ENCODE data around the gene PCDH20. TPM values are rescaled to one million over a fixed set of nuclear protein-coding genes. Genes with fewer than 3 reads are reported as not detected.

Gene PCDH20
- total and polyA plus RNA-seq, 2 of the 13 experiments (the other 11 are each of a cell fraction or from before 2014, with no cell fraction given), result 0.02 TPM; not detected in 1

DNA sequence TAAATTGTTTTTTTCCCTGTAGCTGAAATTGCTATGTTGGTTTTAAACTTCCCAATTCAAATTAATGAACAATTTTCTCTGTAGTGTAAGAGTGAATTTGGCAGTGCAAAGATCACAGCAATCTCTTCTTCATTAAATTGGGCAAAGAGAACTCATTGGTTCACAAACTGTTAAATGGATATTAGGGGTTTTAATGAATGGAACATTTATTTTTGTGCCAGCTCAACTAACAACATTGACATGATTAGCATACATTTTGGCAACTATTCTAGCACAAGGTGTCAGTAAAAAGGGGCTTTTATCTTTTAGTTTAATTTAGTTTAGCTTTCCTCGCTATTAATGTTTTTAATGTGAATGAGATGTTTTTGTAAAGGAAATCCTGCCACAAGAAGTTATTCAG, 7.1 kb downstream of the PCDH20 start:
- no peak for FAIRE-seq
- WGBS (ENCODE audit: low lambda C conversion rate), result 0% methylated on average over 1 of the region's 1 CpG
- no peak for ATAC-seq
- Histone ChIP-seq H3K4me1 (ENCODE audit: insufficient read depth, low read length) (no peaks in the 10 kb centered on the region), H3K4me3 (replicated peaks in 1 of 3; ENCODE audit: insufficient read depth in 1 of 3, low read depth in 2 of 3, low read length in 3 of 3) (no peak overlapping the region), H3K4me2 (ENCODE audit: low read depth, low read length) (no peak overlapping the region), H2AFZ (ENCODE audit: low read length) (no peak overlapping the region), H3K9me3 (ENCODE audit: low read length) (no peaks in the 10 kb centered on the region), H3K79me2 (ENCODE audit: insufficient read depth, low read length) (no peaks in the 10 kb centered on the region), H3K36me3 (replicated peaks in 1 of 2; ENCODE audit: control insufficient read depth in 1 of 2, insufficient read depth in 2 of 2, low read length in 2 of 2) (no peaks in the 10 kb centered on the region), H3K27me3 (ENCODE audit: control insufficient read depth in 1 of 2, insufficient read depth in 2 of 2, low read length in 2 of 2) (peaks cover 0 to 13% of the 10 kb centered on the region in 2 experiments; a peak in 3 of 5 replicates), H4K20me1 (ENCODE audit: insufficient read depth, low read length) (no peaks in the 10 kb centered on the region), H3K9ac (ENCODE audit: insufficient read depth, low read depth, low read length) (no peak overlapping the region), H3K27ac (ENCODE audit: extremely low read length, insufficient read depth, low read length) (no peak overlapping the region)
- ChIA-PET POLR2A (no interaction called here), CTCF (ENCODE audit: low intra/inter-chr PET ratio, low total read pairs) (no interaction called here)
- in situ Hi-C loops (cut with HindIII; ENCODE audit: extremely low pct_ligation_motif_present, low pct_unique_long_range_greater_than_20kb) (loop anchor here (25.0 kb wide), 1 partner anchor 771 kb away; no protein-coding TSS in a partner anchor), intact Hi-C loops (cut with micrococcal nuclease; ENCODE audit: unreplicated experiment) (no loop called here)
- DNase-seq (ENCODE audit: low spot score), result no peak
- TF ChIP-seq ZNF224 (CRISPR knock-in tag; IDR thresholded peaks at IDR 0.05) (no peak), CCAR2 (optimal IDR thresholded peaks at IDR 0.05; ENCODE audit: low read depth, low read length) (no peak), RNF2 (conservative IDR thresholded peaks at IDR 0.05; ENCODE audit: low read depth) (no peak), ZSCAN31 (CRISPR knock-in tag; IDR thresholded peaks at IDR 0.05; ENCODE audit: low read depth) (no peak), BRD4 (CRISPR knock-in tag; IDR thresholded peaks at IDR 0.05) (no peak), PRMT3 (CRISPR knock-in tag; IDR thresholded peaks at IDR 0.05; ENCODE audit: borderline replicate concordance, low read depth) (no peak), SP140L (CRISPR knock-in tag; IDR thresholded peaks at IDR 0.05; ENCODE audit: borderline replicate concordance) (no peak), ZNF615 (CRISPR knock-in tag; IDR thresholded peaks at IDR 0.05; ENCODE audit: borderline replicate concordance) (no peak), ATRX (CRISPR knock-in tag; IDR thresholded peaks at IDR 0.05; ENCODE audit: borderline replicate concordance) (no peak), EHMT2 (IDR thresholded peaks at IDR 0.05; ENCODE audit: borderline replicate concordance, low read depth, low read length) (no peak), ZSCAN9 (CRISPR knock-in tag; IDR thresholded peaks at IDR 0.05; ENCODE audit: borderline replicate concordance) (no peak), THAP11 (CRISPR knock-in tag; IDR thresholded peaks at IDR 0.05) (no peak)
- TF ChIP-seq, protein P1, sequence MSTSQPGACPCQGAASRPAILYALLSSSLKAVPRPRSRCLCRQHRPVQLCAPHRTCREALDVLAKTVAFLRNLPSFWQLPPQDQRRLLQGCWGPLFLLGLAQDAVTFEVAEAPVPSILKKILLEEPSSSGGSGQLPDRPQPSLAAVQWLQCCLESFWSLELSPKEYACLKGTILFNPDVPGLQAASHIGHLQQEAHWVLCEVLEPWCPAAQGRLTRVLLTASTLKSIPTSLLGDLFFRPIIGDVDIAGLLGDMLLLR (CRISPR knock-in tag; IDR thresholded peaks at IDR 0.05), result no peak
- TF ChIP-seq, protein P2, sequence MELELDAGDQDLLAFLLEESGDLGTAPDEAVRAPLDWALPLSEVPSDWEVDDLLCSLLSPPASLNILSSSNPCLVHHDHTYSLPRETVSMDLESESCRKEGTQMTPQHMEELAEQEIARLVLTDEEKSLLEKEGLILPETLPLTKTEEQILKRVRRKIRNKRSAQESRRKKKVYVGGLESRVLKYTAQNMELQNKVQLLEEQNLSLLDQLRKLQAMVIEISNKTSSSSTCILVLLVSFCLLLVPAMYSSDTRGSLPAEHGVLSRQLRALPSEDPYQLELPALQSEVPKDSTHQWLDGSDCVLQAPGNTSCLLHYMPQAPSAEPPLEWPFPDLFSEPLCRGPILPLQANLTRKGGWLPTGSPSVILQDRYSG (CRISPR knock-in tag; IDR thresholded peaks at IDR 0.05), result no peak
- TF ChIP-seq, protein P3, sequence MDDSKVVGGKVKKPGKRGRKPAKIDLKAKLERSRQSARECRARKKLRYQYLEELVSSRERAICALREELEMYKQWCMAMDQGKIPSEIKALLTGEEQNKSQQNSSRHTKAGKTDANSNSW (CRISPR knock-in tag; IDR thresholded peaks at IDR 0.05; ENCODE audit: borderline replicate concordance), result no peak
- TF ChIP-seq, protein P4, sequence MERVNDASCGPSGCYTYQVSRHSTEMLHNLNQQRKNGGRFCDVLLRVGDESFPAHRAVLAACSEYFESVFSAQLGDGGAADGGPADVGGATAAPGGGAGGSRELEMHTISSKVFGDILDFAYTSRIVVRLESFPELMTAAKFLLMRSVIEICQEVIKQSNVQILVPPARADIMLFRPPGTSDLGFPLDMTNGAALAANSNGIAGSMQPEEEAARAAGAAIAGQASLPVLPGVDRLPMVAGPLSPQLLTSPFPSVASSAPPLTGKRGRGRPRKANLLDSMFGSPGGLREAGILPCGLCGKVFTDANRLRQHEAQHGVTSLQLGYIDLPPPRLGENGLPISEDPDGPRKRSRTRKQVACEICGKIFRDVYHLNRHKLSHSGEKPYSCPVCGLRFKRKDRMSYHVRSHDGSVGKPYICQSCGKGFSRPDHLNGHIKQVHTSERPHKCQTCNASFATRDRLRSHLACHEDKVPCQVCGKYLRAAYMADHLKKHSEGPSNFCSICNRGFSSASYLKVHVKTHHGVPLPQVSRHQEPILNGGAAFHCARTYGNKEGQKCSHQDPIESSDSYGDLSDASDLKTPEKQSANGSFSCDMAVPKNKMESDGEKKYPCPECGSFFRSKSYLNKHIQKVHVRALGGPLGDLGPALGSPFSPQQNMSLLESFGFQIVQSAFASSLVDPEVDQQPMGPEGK (CRISPR knock-in tag; IDR thresholded peaks at IDR 0.05), result no peak
- BruUV-seq (replicated peaks), result no TSS peak
